SK-MEL-5 (cell line): ENCODE data around the gene CDKN2AIP. TPM values are rescaled to one million over a fixed set of nuclear protein-coding genes. Genes with fewer than 3 reads are reported as not detected.
A peak's percentile ranks its signal among the peaks of the same experiment; 100 is the strongest.
"Not testable (repeated sequence)": the region's sequence is repeated elsewhere in the genome, so short reads cannot be mapped to it uniquely, and the experiment has no call there.

ENCODE experiments used
- DNase-seq: peaks from one replicate; pipeline ENCODE4 v3.0.0-alpha.2; 2016; ENCODE audit warnings: low read depth, low spot score
- in situ Hi-C: cut with HindIII; loops from 2 replicates; pipeline ENCODE4 v1.10.0; 2016; ENCODE audit warnings: low sequenced_read_pairs, high pct_unique_total_duplicates, low pct_unique_long_range_greater_than_20kb
- total RNA-seq: library from RNA; depleted of rRNA; stranded (reverse); fragments of >200 nt; shearing (Covaris generic); gene quantifications from 2 replicates; pipeline ENCODE4 v1.2.3, GENCODE V29; 2014; rRNA removed

The CDKN2AIP gene
- total RNA-seq, 1 experiment from 2014 or later, result 15.6 TPM

DNA sequence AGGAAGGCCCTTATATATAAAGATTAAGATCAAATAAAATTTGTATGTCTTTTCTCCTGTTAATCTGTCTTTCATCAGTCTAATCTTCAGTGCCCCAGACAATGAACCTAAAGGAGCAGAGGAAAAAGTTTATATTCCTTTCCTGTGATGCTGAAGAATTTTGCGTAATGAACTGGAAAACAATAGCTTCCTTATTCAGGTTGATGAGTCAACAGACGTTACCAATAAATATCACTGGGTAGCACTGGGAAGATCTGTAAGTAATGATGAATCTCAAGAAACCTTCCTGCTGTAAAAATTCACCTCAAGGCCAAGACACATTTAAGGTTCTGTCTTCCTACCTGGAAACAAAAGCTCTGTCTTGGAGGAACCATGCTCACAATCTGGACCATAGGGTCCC, 25.5 kb downstream of the CDKN2AIP start:
- DNase-seq, result peak; percentile 68
- in situ Hi-C loops, result no loop called here

DNA sequence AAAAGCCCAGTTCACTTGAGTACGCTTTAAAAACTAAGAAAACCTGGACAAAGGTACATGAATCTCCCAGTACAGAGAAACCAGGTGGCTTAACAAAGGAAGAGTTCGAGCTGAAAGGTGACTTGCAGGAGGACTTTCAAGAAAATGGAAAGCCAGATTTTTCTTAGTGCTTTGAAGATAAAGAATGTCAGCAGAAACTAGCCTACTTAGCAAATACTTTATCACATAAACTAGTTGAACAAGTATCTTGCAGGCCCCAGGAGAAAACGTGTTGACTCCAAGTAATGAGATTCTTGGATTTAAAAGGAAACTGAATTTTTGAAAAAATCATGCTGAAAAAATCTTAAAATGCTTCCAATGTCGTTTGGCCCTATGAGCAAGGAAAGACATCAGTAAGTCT, 26.4 kb downstream of the CDKN2AIP start:
- DNase-seq, result no peak
- in situ Hi-C loops, result no loop called here

DNA sequence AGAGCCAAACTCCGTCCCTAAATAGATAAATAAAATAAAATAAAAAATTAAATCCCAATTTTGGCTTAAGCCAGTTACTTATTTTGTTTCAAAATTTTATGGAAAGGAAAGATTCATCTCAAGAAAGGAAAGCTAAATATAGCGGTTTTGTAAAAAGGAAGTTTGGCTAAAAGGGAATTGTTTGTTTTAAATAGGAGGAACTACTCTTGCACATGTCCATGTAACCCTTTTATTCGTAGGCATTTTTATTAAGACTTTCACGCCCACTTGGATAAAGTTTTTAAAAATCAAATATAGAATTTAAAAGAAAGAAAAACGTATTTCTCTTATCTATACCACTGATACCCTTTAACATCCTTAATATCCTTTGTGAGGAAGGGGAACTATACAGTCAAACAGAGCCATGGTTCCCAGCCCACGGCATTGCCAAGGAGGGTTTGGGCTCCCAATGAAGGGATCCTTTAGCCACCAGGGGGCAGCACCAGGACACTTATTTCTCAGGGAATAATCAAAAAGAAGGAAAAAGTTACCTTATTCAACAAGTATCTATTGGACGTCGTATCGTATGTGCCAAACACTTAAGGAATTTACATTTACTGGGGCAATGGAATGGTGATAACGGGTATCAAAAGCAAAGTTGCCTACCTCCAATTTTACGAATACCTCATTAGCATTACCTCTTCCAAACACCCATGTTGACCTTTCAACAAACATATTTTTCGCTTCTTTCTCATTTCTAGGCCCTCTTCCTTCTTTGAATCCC, 27.7 kb downstream of the CDKN2AIP start:
- in situ Hi-C loops, result no loop called here
- peak; percentile 83 for DNase-seq

DNA sequence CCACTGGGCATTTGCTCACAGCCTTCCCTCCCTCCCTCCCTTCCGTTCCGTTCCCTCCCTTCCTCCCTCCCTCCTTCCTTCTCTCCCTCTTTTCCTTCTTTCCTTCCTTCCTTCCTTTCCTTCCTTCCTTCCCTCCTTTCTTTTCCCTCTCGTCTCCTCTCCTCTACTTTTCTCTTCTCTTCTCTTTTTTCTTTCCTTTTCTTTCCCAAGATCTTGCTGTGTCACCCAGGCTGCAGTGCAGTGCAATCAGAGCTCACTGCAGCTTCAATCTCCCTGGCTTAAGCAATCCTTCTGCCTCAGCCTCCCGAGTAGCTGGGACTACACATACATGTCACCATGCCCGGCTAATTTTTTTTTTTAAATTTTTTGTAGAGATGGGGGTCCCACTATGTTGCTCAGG, 33.7 kb downstream of the CDKN2AIP start:
- in situ Hi-C loops, result no loop called here

DNA sequence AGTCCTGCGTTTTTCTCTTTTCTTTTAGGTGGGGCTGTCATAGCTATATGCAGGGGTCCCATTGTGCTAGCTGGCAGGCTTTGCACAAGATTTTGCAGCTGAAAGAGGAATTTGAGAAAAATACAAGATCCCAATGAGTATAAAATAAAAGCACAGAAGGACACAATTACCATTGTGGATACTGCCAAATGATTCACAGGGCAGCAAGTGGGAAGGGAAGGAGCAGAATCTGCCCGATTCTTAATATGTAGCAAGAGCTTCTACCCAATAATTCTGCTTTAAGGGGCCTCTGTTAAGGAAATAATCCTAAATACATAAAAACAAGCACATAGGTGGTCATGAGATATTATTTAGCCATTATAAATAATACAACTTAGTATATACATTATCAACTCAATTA, 34.5 kb downstream of the CDKN2AIP start:
- in situ Hi-C loops, result no loop called here
- no peak for DNase-seq

More for the DNA sequence above, 33.7 kb downstream of the CDKN2AIP start:
- no peak for DNase-seq

DNA sequence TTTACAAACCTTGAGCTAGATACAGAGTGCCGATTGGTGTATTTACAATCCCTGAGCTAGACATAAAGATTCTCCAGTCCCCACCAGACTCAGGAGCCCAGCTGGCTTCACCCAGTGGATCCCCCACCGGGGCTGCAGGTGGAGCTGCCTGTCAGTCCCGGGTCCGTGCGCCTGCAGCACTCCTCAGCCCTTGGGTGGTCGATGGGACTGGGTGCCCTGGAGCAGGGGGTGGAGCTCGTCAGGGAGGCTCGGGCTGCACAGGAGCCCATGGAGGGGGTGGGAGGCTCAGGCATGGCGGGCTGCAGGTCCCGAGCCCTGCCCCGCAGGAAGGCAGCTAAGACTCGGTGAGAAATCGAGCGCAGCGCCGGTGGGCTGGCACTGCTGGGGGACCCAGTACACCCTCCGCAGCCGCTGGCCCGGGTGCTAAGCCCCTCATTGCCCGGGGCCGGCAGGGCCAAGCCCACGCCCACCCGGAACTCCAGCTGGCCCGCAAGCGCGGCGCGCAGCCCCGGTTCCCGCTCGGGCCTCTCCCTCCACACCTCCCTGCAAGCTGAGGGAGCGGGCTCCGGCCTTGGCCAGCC, 38.2 kb downstream of the CDKN2AIP start:
- in situ Hi-C loops, DNase-seq: not testable (repeated sequence)

DNA sequence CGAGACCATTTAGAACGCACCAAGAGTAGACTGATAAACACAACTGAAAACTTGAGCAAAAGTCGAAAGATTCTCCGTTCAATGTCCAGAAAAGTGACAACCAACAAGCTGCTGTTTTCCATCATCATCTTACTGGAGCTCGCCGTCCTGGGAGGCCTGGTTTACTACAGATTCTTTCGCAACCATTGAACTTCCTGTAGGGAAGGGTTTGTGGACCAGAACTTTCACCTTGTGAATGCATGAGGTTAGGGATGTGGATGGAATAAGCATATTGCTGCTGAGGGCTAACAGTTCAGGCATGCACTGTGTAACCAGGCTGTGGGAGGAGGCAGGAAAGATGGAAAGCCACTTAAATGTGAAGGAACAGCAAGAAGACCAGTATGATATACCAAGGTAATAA, 39.6 kb downstream of the CDKN2AIP start:
- in situ Hi-C loops, result no loop called here
- no peak for DNase-seq

DNA sequence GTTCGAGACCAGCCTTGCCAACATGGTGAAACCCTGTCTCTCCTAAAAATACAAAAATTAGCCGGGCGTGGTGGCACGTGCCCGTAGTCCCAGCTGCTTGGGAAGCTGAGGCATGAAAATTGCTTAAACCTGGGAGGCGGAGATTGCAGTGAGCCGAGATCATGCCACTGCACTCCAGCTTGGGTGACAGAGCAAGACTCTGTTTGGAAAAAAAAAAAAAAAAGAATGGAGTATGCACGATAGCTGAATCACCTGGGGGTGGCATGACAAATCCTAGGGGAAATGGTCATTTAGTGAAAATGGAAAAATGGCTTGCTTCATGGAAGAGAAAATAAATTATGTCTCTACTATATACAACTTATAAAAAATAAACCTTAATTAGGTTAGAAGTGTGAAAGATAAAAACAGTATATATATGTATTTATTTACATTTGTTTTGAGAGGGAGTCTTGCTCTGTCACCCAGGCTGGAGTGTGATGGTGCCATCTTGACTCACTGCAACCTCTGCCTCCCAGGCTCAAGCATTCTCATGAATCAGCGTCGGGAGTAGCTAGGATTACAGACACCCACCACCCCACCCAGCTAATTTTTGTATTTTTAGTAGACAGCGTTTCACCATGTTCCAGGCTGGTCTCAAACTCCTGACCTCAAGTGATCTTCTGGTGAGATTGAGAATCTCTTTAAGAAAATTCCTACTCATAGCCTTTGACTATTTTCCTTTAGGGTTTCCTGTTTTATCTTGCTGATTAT, 41.1 kb downstream of the CDKN2AIP start:
- in situ Hi-C loops, result no loop called here
- DNase-seq, result no peak

DNA sequence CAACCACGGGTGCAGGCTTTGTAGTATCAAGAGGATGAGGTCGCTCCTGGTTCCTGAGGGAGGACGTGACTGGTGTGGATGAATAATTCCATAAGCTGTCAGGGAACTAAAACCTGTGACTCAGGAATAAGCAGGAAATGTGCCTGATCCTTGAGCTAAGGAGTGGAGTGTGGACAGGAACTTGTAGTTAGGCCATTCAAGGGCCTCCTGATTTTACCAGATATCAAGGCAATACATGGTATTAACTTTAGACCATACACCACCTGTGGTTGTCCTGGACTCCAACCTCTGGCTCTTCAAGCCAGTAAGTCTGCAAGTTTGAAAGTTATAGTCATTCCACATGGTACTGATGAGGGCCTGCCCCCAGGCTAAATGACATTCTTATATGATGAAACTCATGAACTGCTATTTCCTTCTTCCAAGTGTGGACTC, 48.4 kb downstream of the CDKN2AIP start:
- no peak for DNase-seq
- in situ Hi-C loops, result no loop called here

DNA sequence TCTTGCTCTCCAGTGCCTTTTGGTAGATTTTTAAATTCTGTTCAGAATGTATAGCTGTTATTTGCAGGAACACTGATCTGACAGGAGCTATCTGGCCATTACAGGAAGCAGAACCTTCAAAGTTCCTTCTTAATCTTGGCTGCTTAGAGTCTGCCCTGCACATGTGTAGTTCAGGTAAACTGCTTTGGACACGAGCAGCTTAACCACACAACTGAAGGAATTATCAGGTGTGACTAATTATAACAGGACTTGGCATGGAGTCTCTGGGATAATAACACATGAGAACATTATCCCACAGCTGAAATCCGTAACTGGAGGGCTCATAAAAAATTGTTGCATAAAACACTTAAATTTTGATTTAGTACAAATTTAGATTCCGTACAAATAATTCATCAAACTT, 48.8 kb downstream of the CDKN2AIP start:
- no peak for DNase-seq

DNA sequence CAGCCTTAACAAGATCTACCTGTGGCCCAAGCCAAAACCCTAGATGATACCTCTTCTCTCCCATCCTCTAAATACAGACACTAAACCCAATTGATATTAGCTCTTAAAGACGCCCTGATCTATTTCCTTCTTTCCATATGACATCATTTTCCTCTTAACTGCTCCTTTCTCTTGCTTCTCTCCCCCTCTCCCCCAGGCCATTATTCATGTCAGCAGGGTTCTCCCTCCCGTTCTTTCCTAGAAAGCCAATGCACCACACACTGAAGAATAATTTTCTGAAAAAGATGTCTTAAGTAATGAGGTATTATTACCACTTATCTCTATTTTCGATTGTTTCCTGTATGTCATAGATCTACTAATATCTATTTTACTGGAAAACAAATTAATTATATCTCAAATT, 50.7 kb downstream of the CDKN2AIP start:
- no peak for DNase-seq
- in situ Hi-C loops, result no loop called here

More for the DNA sequence above, 48.8 kb downstream of the CDKN2AIP start:
- in situ Hi-C loops, result no loop called here

Other genes starting within 250 kb of the CDKN2AIP start
- gene CLDN22, start 124.4 kb upstream of the CDKN2AIP start, total RNA-seq, result not detected in 2 replicates
- not detected in 2 replicates for gene CLDN24, start 122.2 kb upstream of the CDKN2AIP start, total RNA-seq
- gene ING2, start 60.4 kb downstream of the CDKN2AIP start, total RNA-seq, result 9.0 and 9.7 TPM in 2 replicates
- 27.5 and 32.5 TPM in 2 replicates for gene RWDD4, start 214.5 kb downstream of the CDKN2AIP start, total RNA-seq
- 45.4 and 47.3 TPM in 2 replicates for gene TRAPPC11, start 214.7 kb downstream of the CDKN2AIP start, total RNA-seq